A673 (cell line): ENCODE data around the gene ARHGAP15.

Experiments used
- EZH2 ChIP-seq: fragments of 200-600 bp; sonication (generic); IDR thresholded peaks from 2 replicates; pipeline ENCODE4 v1.6.1; 2017; ENCODE audit warnings: borderline replicate concordance, low read depth, mild to moderate bottlenecking, mixed read lengths, antibody characterized with exemption, low read length; ENCODE audit not compliant: poor library complexity, severe bottlenecking
- TF ChIP-seq, protein P1 (sequence below): fragments of 300-800, 200-600 bp; sonication (generic); conservative IDR thresholded peaks from 2 replicates; pipeline ENCODE4 v1.5.1; 2017; ENCODE audit warnings: low read depth, mild to moderate bottlenecking, antibody characterized with exemption, low read length, moderate library complexity, mixed read lengths

DNA sequence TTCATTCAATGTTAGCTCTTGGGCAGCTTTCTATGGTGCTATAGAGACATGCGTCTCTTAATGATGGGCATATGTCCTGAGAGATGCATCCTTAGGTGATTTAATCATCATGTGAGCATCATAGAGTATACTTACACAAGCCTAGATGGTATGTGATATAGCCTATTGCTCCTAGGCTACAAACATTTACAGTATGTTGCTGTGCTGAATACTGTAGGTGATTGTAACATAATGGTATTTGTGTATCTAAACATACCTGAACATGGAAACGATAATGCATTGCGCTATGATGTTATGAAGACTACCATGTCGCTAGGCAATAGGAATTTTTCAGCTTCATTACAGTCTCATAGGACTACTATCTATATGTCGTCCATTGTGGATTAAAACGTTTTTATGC is 89.4 kb downstream of the ARHGAP15 start:
- TF ChIP-seq, protein P1, sequence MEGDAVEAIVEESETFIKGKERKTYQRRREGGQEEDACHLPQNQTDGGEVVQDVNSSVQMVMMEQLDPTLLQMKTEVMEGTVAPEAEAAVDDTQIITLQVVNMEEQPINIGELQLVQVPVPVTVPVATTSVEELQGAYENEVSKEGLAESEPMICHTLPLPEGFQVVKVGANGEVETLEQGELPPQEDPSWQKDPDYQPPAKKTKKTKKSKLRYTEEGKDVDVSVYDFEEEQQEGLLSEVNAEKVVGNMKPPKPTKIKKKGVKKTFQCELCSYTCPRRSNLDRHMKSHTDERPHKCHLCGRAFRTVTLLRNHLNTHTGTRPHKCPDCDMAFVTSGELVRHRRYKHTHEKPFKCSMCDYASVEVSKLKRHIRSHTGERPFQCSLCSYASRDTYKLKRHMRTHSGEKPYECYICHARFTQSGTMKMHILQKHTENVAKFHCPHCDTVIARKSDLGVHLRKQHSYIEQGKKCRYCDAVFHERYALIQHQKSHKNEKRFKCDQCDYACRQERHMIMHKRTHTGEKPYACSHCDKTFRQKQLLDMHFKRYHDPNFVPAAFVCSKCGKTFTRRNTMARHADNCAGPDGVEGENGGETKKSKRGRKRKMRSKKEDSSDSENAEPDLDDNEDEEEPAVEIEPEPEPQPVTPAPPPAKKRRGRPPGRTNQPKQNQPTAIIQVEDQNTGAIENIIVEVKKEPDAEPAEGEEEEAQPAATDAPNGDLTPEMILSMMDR = no peak
- no peak for TF ChIP-seq EZH2
